Memory B cell (primary cell): ENCODE results near the gene DRICH1.
"Not testable (repeated sequence)": the region's sequence is repeated elsewhere in the genome, so short reads cannot be mapped to it uniquely, and the experiment has no call there.

Source experiments
- ATAC-seq: fragments of 150-1000 bp; cut with Tn5 transposase; 2 replicates; pipeline ENCODE4 v1.10.0; 2021; ENCODE audit warnings: low read depth, mild to moderate bottlenecking, moderate library complexity
- DNase-seq, 2 donors: peaks; one replicate each; pipeline ENCODE4 v3.0.0; 2022; ENCODE audit warnings: low spot score in 2 of 2
- H3K27ac Mint-ChIP-seq: one replicate; pipeline ENCODE4 v1.8.0; 2022; ENCODE audit warnings: mild to moderate bottlenecking, moderate library complexity, mixed read lengths
- H3K27me3 Mint-ChIP-seq: one replicate; pipeline ENCODE4 v1.8.0; 2022; ENCODE audit warnings: mixed read lengths
- H3K36me3 Mint-ChIP-seq: one replicate; pipeline ENCODE4 v1.8.0; 2022; ENCODE audit warnings: mild to moderate bottlenecking, mixed read lengths
- H3K4me1 Mint-ChIP-seq: one replicate; pipeline ENCODE4 v1.8.0; 2022; ENCODE audit warnings: mixed read lengths
- H3K4me3 Mint-ChIP-seq: one replicate; pipeline ENCODE4 v1.8.0; 2022; ENCODE audit warnings: mild to moderate bottlenecking, moderate library complexity, mixed read lengths
- H3K9me3 Mint-ChIP-seq: one replicate; pipeline ENCODE4 v1.8.0; 2022; ENCODE audit warnings: mixed read lengths

DRICH1 gene

DNA sequence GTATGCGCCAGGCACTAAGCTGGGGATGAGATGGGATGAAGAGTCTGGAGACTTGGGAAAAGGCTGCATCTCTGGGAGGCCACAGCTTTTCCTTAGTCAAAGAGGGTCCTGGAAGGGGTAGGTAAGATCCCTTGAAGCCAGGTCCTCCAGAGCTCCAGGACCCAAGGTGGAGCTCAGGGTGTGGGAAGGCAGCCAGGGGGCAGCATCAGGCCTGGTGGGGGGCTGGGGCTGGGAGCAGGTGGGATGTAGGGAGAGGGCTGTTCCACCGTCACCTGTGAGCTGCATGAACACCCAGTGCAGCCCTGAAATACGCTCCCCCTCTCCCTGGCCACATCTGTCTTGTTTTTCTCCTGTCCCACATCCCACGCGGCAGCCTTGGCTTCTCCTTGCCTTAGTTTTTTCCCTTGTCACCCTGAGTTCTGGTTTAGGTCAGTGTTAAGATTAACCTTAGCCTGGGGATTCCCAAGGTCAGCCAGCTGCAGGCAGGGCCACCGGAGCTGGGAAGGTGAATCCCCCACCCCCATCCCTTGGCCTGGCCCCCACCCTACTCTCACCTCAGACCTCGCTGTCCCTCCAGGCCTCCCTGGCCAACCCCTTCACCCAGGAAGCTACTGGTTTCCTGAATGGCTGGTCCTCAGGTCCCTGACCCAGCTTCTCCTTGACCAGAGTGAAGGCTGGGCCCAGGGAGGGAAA is 34.4 kb downstream of the DRICH1 start:
- not testable (repeated sequence) for H3K4me3 Mint-ChIP-seq, H3K27ac Mint-ChIP-seq, H3K9me3 Mint-ChIP-seq, H3K4me1 Mint-ChIP-seq, H3K36me3 Mint-ChIP-seq, H3K27me3 Mint-ChIP-seq, ATAC-seq, DNase-seq

- not testable (repeated sequence) for H3K9me3 Mint-ChIP-seq, H3K27ac Mint-ChIP-seq
Measured at GRCh38 chr22:23595904-23596303, 36.2 kb downstream of the DRICH1 start.

DNA sequence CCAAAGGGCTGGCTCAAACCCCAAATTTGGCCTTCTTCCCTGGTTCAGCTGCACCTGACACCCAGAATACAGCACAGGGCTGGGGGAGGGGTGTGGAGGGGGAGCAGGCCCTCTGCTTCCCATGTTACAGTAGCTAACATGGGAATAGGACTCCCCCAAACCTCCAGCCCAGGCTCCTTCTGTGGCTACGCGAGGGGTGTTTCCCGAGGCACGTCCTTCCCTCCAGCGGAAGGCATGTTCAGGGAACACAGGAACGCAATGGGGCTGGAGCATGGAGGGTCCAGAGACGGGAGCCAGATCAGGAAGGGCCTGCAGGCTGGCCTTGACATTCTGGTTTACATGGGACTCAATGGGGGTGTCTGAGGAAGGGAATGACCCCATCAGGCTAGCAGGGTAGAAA is 40.3 kb downstream of the DRICH1 start:
- peaks cover 13% of the 10 kb centered on the region for H3K27me3 Mint-ChIP-seq
- ATAC-seq = no peak
- no peak overlapping the region for H3K27ac Mint-ChIP-seq
- peaks cover 5% of the 10 kb centered on the region for H3K36me3 Mint-ChIP-seq
- no peak overlapping the region for H3K4me3 Mint-ChIP-seq
- H3K4me1 Mint-ChIP-seq = peaks cover 2% of the 10 kb centered on the region
- DNase-seq = no peak
- H3K9me3 Mint-ChIP-seq = peaks cover 2% of the 10 kb centered on the region

More at GRCh38 chr22:23595904-23596303, 36.2 kb downstream of the DRICH1 start:
- not testable (repeated sequence) for ATAC-seq, H3K27me3 Mint-ChIP-seq, DNase-seq, H3K4me3 Mint-ChIP-seq, H3K36me3 Mint-ChIP-seq, H3K4me1 Mint-ChIP-seq

DNA sequence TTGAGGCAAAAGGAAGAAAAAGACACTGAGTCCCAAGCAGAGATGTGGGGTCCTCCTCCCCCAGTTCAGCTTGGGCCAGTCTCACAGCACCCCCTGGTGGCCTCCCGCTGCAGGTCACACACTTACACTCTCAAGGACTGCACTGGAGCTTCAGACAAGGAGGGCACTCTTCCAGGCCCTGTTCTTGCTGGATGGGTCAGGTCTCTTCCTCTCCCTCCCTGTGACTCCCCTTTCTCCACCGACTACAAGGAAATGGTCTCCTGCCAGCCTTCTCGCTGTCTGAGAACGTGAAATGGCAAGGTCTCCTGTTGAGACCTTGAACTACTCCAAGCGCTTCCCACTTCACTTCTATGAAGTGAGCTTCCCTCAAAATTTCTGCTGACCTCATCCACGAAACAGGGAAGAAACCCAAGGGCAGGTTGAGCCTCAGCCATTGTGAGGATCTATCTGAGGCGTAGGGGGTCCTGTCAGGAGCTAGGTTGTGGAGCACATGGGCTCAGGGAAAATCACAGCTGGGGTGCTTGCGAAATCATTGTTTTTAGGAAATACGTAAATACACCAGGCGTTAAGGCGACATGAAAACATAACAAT is 40.8 kb downstream of the DRICH1 start:
- Mint-ChIP-seq H3K36me3 (peaks cover 5% of the 10 kb centered on the region), H3K4me1 (peaks cover 2% of the 10 kb centered on the region), H3K4me3 (no peak overlapping the region), H3K27ac (no peak overlapping the region), H3K27me3 (peaks cover 14% of the 10 kb centered on the region), H3K9me3 (peaks cover 2% of the 10 kb centered on the region)
- DNase-seq (peak; percentile 62 to 69), ATAC-seq (peak; percentile 68)

GRCh38 chr22:23583836-23584235 is 48.3 kb downstream of the DRICH1 start:
- ATAC-seq (peak; percentile 44), DNase-seq (no peak)
- Mint-ChIP-seq H3K9me3 (no peaks in the 10 kb centered on the region), H3K27ac (no peak overlapping the region), H3K4me3 (no peak overlapping the region), H3K4me1 (peaks cover 5% of the 10 kb centered on the region), H3K36me3 (no peaks in the 10 kb centered on the region), H3K27me3 (peaks cover 24% of the 10 kb centered on the region)

- DNase-seq = no peak
- H3K4me1 Mint-ChIP-seq = peaks cover 5% of the 10 kb centered on the region
- H3K27ac Mint-ChIP-seq = no peak overlapping the region
- no peaks in the 10 kb centered on the region for H3K36me3 Mint-ChIP-seq
- peaks cover 26% of the 10 kb centered on the region for H3K27me3 Mint-ChIP-seq
- H3K9me3 Mint-ChIP-seq = no peaks in the 10 kb centered on the region
- H3K4me3 Mint-ChIP-seq = no peak overlapping the region
- ATAC-seq = no peak
Measured at GRCh38 chr22:23583153-23583552, 49.0 kb downstream of the DRICH1 start.

DNA sequence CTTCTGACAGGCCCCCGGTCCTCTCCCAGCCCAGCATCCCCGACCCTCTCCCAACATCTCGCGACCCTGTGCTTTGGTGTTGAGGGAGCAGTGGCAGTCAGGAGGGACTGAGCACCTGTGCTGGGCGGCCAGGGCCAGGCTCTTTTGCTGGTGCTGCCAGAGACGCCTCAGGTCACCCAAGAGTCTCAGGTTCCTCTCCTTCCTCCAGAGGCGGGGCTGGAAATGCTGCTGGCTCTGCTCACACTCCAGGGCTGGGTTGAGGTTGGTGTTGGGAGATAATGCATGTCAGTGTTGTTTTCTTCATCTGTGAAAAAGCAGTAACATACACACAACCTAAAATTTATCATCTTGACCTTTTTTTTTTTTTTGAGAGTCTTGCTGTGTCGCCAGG is 50.9 kb downstream of the DRICH1 start:
- DNase-seq (no peak), ATAC-seq (no peak)
- Mint-ChIP-seq H3K4me3 (no peak overlapping the region), H3K27ac (no peak overlapping the region), H3K9me3 (no peaks in the 10 kb centered on the region), H3K36me3 (no peaks in the 10 kb centered on the region), H3K4me1 (peaks cover 5% of the 10 kb centered on the region), H3K27me3 (peaks cover 21% of the 10 kb centered on the region)

GRCh38 chr22:23580576-23581259 is 51.4 kb downstream of the DRICH1 start:
- Mint-ChIP-seq H3K36me3 (no peaks in the 10 kb centered on the region), H3K9me3 (no peaks in the 10 kb centered on the region), H3K4me1 (peaks cover 5% of the 10 kb centered on the region), H3K4me3 (no peak overlapping the region), H3K27ac (no peak overlapping the region), H3K27me3 (peaks cover 25% of the 10 kb centered on the region)
- ATAC-seq = no peak
- DNase-seq = no peak

DNA sequence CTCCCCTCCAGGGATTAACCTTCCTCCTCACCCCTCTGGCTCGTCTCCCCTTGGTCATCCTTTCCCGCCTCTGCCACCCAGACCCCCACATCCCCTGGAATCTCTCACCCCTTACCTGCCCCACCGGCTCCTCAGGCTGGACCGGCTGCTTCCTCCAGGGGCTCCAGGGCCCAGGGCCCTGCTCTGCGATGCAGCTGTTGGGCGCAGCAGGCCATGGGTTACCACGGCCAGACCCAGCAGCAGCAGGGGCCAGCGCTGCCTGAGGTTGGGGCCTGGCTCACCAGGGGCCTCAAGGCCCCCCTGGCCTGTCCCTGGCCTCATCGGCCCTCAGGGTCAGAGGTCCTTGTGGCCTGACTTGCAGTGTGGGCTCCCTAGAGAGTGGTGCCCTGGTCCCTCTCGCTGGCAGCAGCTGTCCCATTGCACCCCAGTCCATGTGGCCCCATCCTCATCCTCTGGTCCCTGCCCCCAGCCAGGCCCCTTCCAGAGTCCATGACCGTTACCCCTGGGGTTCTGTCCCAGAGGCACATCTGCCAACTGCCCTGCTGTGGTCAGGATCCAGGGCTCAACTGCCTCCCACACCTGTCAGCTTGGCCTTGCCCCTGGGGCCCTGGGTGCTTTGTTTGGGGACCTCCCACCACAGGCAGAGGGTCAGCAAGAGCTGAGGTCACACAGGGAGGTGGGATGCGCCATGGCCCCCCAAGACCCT is 52.1 kb downstream of the DRICH1 start, which contains the start of gene IGLL1:
Gene IGLL1, minus strand, starts transcription at position 421 of the 706 bp plus-strand sequence. Its CDS starts 100 bp downstream, at position 321.
- ATAC-seq (no peak), DNase-seq (no peak)
- H3K4me1 Mint-ChIP-seq = peaks cover 5% of the 10 kb centered on the region
- no peaks in the 10 kb centered on the region for H3K36me3 Mint-ChIP-seq
- H3K9me3 Mint-ChIP-seq = no peaks in the 10 kb centered on the region
- H3K27me3 Mint-ChIP-seq = peaks cover 29% of the 10 kb centered on the region
- no peak within 1 kb of the TSS for H3K27ac Mint-ChIP-seq
- H3K4me3 Mint-ChIP-seq = no peak within 1 kb of the TSS

DNA sequence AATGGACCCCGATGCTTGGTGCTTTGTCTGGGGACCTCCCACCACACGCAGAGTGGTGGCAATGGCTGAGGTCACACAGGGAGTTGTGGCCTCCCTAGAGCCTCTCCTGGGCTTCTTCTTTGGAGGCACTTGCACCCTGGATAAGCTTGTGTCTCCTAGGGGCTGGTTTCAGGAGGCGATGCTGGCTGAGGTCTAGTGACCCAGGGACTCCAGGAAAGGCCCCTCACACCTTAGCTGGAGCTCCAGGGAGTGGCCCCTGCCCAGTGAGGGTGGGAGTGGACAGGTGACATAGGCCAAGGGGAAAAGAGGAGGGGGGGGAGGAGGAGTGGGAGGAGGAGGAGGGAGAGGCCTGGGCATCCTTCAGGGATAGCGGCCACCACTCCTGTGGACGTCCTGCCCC is 52.8 kb downstream of the DRICH1 start:
- H3K9me3 Mint-ChIP-seq = no peaks in the 10 kb centered on the region
- H3K4me1 Mint-ChIP-seq = peaks cover 4% of the 10 kb centered on the region
- peaks cover 26% of the 10 kb centered on the region for H3K27me3 Mint-ChIP-seq
- no peak overlapping the region for H3K4me3 Mint-ChIP-seq
- no peaks in the 10 kb centered on the region for H3K36me3 Mint-ChIP-seq
- H3K27ac Mint-ChIP-seq = no peak overlapping the region
- DNase-seq = no peak
- ATAC-seq = no peak

DNA sequence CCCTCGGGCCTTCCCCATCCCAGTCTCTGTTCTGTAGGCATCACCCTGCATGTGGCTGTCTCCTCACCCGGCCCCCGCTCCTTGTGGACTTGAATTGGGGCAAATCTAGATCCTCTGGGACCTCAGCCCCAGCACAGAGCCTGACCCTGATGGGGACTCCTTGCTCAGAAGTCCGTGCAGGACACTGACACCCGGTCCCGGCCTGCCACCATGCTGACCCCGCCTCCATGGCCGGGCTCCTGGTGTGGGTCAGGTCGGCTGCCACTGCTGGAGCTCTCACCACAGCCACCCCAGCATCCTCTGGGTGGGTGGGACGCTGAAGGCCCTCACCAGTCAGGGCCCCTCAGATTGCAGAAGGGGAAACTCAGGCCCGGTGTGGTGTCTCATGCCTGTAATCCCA is 53.8 kb downstream of the DRICH1 start:
- no peaks in the 10 kb centered on the region for H3K36me3 Mint-ChIP-seq
- H3K4me1 Mint-ChIP-seq = peaks cover 3% of the 10 kb centered on the region
- no peak for DNase-seq
- H3K9me3 Mint-ChIP-seq = no peaks in the 10 kb centered on the region
- H3K27me3 Mint-ChIP-seq = peaks cover 25% of the 10 kb centered on the region
- no peak for ATAC-seq
- no peak overlapping the region for H3K4me3 Mint-ChIP-seq
- H3K27ac Mint-ChIP-seq = no peak overlapping the region

- Mint-ChIP-seq H3K27me3 (peaks cover 21% of the 10 kb centered on the region), H3K9me3 (peaks cover 3% of the 10 kb centered on the region), H3K27ac (no peak overlapping the region), H3K4me1 (peaks cover 3% of the 10 kb centered on the region), H3K36me3 (no peaks in the 10 kb centered on the region), H3K4me3 (no peak overlapping the region)
- DNase-seq = no peak
- ATAC-seq = no peak
Measured at GRCh38 chr22:23576681-23577080, 55.4 kb downstream of the DRICH1 start.

DNA sequence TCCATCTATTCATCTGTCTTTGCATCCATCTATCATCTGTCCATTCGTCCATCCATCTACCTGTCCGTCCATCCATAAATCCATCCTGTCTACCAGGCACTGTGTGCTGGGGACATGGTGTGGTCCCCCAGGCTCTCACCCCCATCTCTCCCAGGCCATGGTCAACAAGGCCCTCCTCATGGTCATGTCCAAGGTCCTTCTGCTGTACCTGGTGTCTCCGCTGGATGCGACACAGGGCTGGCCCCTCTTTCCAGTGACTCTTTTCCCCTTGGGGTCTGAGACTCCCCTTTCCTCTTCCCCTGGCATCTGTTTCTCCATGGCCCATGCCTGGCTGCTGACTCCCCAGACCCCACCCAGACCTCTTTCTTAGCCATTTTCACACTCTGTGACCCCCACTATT is 56.5 kb downstream of the DRICH1 start:
- H3K27me3 Mint-ChIP-seq = peaks cover 18% of the 10 kb centered on the region
- no peak for ATAC-seq

GRCh38 chr22:23574877-23575276 is 57.2 kb downstream of the DRICH1 start:
- Mint-ChIP-seq H3K27ac (no peak overlapping the region), H3K36me3 (no peaks in the 10 kb centered on the region), H3K4me3 (no peak overlapping the region), H3K27me3 (peaks cover 18% of the 10 kb centered on the region), H3K9me3 (peaks cover 3% of the 10 kb centered on the region), H3K4me1 (no peaks in the 10 kb centered on the region)
- no peak for DNase-seq
- no peak for ATAC-seq

More for the DNA sequence above, 56.5 kb downstream of the DRICH1 start:
- Mint-ChIP-seq H3K27ac (peak overlapping the region; percentile 4), H3K4me1 (no peaks in the 10 kb centered on the region), H3K4me3 (no peak overlapping the region), H3K9me3 (peaks cover 3% of the 10 kb centered on the region), H3K36me3 (no peaks in the 10 kb centered on the region)
- no peak for DNase-seq
